ENCODE measurements around the gene SERP2. TPM values are rescaled to one million over a fixed set of nuclear protein-coding genes. Genes with fewer than 3 reads are reported as not detected.

Gene SERP2
- total and polyA plus RNA-seq, 9 of the 15 experiments (the other 6 are each of a cell fraction or from before 2014, with no cell fraction given) = 0.13 TPM; not detected in 8

GRCh38 chr13:44435919-44436510 lies 62.4 kb downstream of the SERP2 start:
- H3K9me3 ChIP-seq (replicated peaks; ENCODE audit: control insufficient read depth, insufficient read depth, low read depth, low read length) = no peaks in the 10 kb centered on the region
- peak overlapping the region; percentile 80 for H3K4me2 ChIP-seq (ENCODE audit: insufficient read depth, low read length)
- peak overlapping the region; percentile 55 for H3K4me3 ChIP-seq
- intact Hi-C loops (cut with micrococcal nuclease) = loop anchor here (2.0 to 10.0 kb wide), 4 partner anchors 53 to 531 kb away; no protein-coding TSS in a partner anchor
- peak overlapping the region; percentile 89 to 91 for H3K9ac ChIP-seq (ENCODE audit: insufficient read depth in 1 of 2, low read depth in 2 of 2, low read length in 2 of 2)
- FAIRE-seq (peak; percentile 44), ATAC-seq (no peak), DNase-seq (ENCODE audit: extremely low read depth in 1 of 4, low spot score in 3 of 4) (no peak)
- H3K79me2 ChIP-seq (ENCODE audit: control insufficient read depth, insufficient read depth, low read length) = peaks cover 19% of the 10 kb centered on the region
- in situ Hi-C loops (cut with MboI) = loop anchor here (5.0 kb wide), 1 partner anchor 199 kb away; no protein-coding TSS in a partner anchor
- WGBS (ENCODE audit: insufficient coverage, low coverage, missing lambda C conversion rate) = 5% methylated on average over 9 of the region's 9 CpGs
- peak overlapping the region; percentile 83 for H2AFZ ChIP-seq (ENCODE audit: low read depth, low read length)
- peaks cover 7 to 8% of the 10 kb centered on the region in 2 experiments; a peak in 3 of 5 replicates for H3K4me1 ChIP-seq (replicated peaks in 1 of 2; ENCODE audit: control insufficient read depth in 2 of 2, insufficient read depth in 2 of 2, low read length in 2 of 2)
- peak overlapping the region; percentile 90 for H3K27ac ChIP-seq (ENCODE audit: extremely low read depth, low read depth, low read length)
- CTCF ChIA-PET (ENCODE audit: low intra/inter-chr PET ratio) = no interaction called here
- H3K27me3 ChIP-seq (ENCODE audit: control insufficient read depth in 2 of 2, insufficient read depth in 2 of 2, low read length in 2 of 2) = no peaks in the 10 kb centered on the region
- POLR2A ChIA-PET = interaction anchor here (0.7 kb wide), 1 partner anchor 170 kb away, joined by 3 read pairs; no protein-coding TSS in a partner anchor
- TSS peak; percentile 80 for BruUV-seq (replicated peaks)
- H4K20me1 ChIP-seq (replicated peaks; ENCODE audit: control insufficient read depth, insufficient read depth, low read length) = no peaks in the 10 kb centered on the region
- no peaks in the 10 kb centered on the region for H3K9me1 ChIP-seq (ENCODE audit: control insufficient read depth, insufficient read depth, low read length)
- TF ChIP-seq TCF3 (CRISPR knock-in tag; IDR thresholded peaks at IDR 0.05) = no peak
- TF ChIP-seq ZNF445 (CRISPR knock-in tag; IDR thresholded peaks at IDR 0.05; ENCODE audit: low read depth) = no peak
- 0 out of 2 replicates have a peak, but pooled peaks have one; percentile 0 for TF ChIP-seq POLR2H (tag; IDR thresholded peaks at IDR 0.05; ENCODE audit: low read depth)
- TF ChIP-seq PTBP1 (IDR thresholded peaks at IDR 0.05; ENCODE audit: low read depth, low read length) = no peak
- TF ChIP-seq CHD4 (IDR thresholded peaks at IDR 0.05; ENCODE audit: insufficient read depth, insufficient replicate concordance, low read depth, low read length, poor library complexity, severe bottlenecking) = no peak
- peaks cover 15% of the 10 kb centered on the region; the same call in 2 of the 3 replicates for H3K36me3 ChIP-seq (ENCODE audit: control insufficient read depth, insufficient read depth, low read length)

All from K562 (cell line).